ENCODE measurements around the gene SHROOM3. TPM values are rescaled to one million over a fixed set of nuclear protein-coding genes. Genes with fewer than 3 reads are reported as not detected.

SHROOM3 gene
- total RNA-seq, 1 donor from 2014 or later = not detected

DNA sequence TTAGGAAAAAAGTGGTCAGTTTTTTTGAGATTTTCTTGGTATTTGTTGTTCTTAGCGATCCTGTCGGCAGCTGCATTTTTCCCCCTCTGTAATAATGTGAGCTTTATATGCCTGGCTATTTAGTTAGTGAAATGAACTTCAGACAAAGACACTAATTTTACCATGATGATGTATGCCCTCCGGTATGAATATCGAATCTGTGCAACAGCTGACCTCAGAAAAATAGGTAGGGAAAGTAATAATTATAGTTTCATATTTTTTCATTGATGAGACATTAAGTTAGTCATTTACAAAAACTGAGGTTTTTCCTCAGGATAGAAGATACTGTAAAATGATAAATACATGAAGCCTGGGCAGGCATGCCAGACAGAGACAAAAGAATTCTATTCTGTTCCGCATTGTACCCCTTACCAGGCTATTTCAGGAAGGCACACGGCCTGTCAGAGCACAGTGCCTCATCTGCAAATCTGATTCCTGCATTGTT, 155.8 kb downstream of the SHROOM3 start:
- no peak overlapping the region for H3K27ac Mint-ChIP-seq
- H3K27me3 Mint-ChIP-seq (ENCODE audit: low read depth) = peaks cover 31% of the 10 kb centered on the region
- H3K36me3 Mint-ChIP-seq (ENCODE audit: low read depth) = no peaks in the 10 kb centered on the region
- no peak for DNase-seq (ENCODE audit: low spot score)
- no peaks in the 10 kb centered on the region for H3K4me1 Mint-ChIP-seq (ENCODE audit: low read depth)
- no peaks in the 10 kb centered on the region for H3K9me3 Mint-ChIP-seq
- intact Hi-C loops (cut with micrococcal nuclease) = no loop called here
- no peak overlapping the region for H3K4me3 Mint-ChIP-seq (ENCODE audit: low read depth)

DNA sequence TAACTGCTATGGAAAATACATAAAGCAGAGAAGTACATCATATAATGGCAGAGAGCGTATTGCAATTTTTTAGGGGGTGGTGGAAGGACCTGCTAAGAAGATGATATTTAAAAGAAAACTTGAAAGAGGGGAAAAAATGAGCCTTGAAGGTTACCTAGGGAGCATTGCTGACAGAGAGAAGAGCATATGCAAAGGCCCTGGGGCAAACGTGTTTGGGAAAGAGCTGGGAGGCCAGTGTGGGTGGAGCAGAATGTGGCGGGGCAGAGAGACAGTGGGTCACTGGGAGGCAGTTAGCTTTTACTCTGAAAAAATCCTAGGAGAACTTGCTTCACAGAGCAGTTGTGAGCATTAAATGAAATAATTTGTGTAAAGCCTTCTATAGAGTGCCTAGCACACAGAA, 157.0 kb downstream of the SHROOM3 start:
- Mint-ChIP-seq H3K27ac (no peak overlapping the region), H3K4me3 (ENCODE audit: low read depth) (no peak overlapping the region), H3K36me3 (ENCODE audit: low read depth) (no peaks in the 10 kb centered on the region), H3K9me3 (no peaks in the 10 kb centered on the region), H3K4me1 (ENCODE audit: low read depth) (no peaks in the 10 kb centered on the region), H3K27me3 (ENCODE audit: low read depth) (peaks cover 21% of the 10 kb centered on the region)
- intact Hi-C loops (cut with micrococcal nuclease) = no loop called here
- DNase-seq (ENCODE audit: low spot score) = no peak

DNA sequence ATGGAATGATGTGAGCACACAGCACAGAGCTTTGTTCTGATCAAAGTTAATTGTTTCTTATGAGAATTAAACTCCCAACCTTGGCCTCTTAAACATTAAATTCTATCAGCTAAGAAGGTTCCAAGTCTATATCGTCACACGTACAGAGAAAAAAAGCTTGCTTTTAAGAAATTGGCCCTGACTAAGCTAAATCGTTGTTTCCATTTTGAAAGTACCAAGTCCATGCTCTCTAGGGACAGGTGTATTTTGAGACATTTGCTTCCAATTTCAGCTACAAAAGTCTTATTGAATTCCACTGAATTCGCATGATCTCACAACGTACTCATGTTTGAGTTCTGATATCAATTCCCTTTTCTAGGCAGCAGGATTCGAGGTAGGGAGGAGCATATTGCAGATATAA, 157.4 kb downstream of the SHROOM3 start:
- H3K4me3 Mint-ChIP-seq (ENCODE audit: low read depth) = no peak overlapping the region
- H3K27me3 Mint-ChIP-seq (ENCODE audit: low read depth) = peaks cover 17% of the 10 kb centered on the region

DNA sequence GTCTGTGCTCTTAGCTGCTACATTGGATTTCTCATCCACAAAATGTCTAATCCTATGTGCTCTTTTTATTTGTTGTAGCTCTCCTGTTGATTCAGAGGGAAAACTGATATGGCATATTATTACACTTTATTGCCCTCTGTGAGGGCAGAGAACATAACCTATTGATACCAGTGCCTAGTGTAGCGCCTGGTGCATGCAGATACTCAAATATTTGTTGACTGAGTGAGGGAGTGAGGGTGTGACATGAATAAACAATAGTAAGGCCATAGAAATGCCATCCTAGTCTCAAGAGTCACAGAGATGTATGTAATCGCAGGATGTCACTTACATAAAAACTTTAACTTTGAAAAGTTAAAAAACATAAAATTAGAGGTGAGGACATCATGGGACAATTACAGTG, 159.1 kb downstream of the SHROOM3 start:
- H3K9me3 Mint-ChIP-seq = no peaks in the 10 kb centered on the region
- no peak overlapping the region for H3K27ac Mint-ChIP-seq
- no peak overlapping the region for H3K4me3 Mint-ChIP-seq (ENCODE audit: low read depth)
- no peaks in the 10 kb centered on the region for H3K36me3 Mint-ChIP-seq (ENCODE audit: low read depth)
- peaks cover 7% of the 10 kb centered on the region for H3K27me3 Mint-ChIP-seq (ENCODE audit: low read depth)
- intact Hi-C loops (cut with micrococcal nuclease) = no loop called here
- no peaks in the 10 kb centered on the region for H3K4me1 Mint-ChIP-seq (ENCODE audit: low read depth)
- no peak for DNase-seq (ENCODE audit: low spot score)

More for the DNA sequence above, 157.4 kb downstream of the SHROOM3 start:
- no peak for DNase-seq (ENCODE audit: low spot score)
- Mint-ChIP-seq H3K27ac (no peak overlapping the region), H3K9me3 (no peaks in the 10 kb centered on the region), H3K4me1 (ENCODE audit: low read depth) (no peaks in the 10 kb centered on the region), H3K36me3 (ENCODE audit: low read depth) (no peaks in the 10 kb centered on the region)
- intact Hi-C loops (cut with micrococcal nuclease) = no loop called here

DNA sequence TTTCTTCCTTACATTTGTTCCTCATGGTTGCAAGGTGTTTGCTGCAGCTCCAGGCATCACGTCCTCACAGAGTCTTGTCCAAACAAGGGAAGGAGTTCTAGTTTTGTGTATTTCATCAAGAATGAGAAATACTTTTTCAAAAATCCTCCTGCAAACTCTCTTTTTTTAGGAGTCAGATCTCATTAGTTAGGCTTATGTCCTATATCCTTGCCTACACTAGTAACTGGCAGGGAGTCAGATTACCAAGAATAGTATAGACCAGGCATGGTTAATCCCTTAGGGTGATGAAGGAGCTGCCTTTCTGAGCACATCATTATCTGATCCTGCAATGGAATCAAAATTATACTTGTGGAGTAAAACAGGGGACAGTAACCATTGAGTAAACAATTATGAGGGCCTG, 160.4 kb downstream of the SHROOM3 start:
- no peak overlapping the region for H3K27ac Mint-ChIP-seq
- H3K4me1 Mint-ChIP-seq (ENCODE audit: low read depth) = no peaks in the 10 kb centered on the region
- H3K36me3 Mint-ChIP-seq (ENCODE audit: low read depth) = no peaks in the 10 kb centered on the region
- intact Hi-C loops (cut with micrococcal nuclease) = no loop called here
- H3K4me3 Mint-ChIP-seq (ENCODE audit: low read depth) = no peak overlapping the region
- H3K27me3 Mint-ChIP-seq (ENCODE audit: low read depth) = peaks cover 3% of the 10 kb centered on the region
- DNase-seq (ENCODE audit: low spot score) = no peak
- H3K9me3 Mint-ChIP-seq = no peaks in the 10 kb centered on the region

DNA sequence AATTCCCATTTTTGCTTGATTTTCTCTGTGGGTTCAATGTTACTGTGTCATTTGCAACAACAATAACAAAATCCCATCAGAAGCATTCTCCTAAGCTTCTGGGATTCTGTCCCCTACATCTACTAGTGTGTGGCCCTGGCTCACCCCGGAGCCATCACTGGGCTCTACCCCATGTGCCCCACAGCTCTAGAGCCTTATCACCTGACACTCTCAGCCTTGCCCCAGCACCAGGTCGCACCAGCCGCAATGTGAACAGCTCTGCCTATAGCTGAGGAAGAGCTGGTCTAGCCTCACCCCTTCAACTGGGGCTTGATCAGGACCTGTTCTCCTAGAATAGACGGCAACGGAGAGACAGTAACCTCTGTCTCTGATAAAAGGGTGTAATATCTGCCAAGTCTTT, 161.7 kb downstream of the SHROOM3 start:
- intact Hi-C loops (cut with micrococcal nuclease) = no loop called here
- no peak overlapping the region for H3K27ac Mint-ChIP-seq
- H3K4me3 Mint-ChIP-seq (ENCODE audit: low read depth) = no peak overlapping the region
- H3K4me1 Mint-ChIP-seq (ENCODE audit: low read depth) = no peaks in the 10 kb centered on the region
- H3K9me3 Mint-ChIP-seq = no peaks in the 10 kb centered on the region
- H3K36me3 Mint-ChIP-seq (ENCODE audit: low read depth) = no peaks in the 10 kb centered on the region
- peaks cover 3% of the 10 kb centered on the region for H3K27me3 Mint-ChIP-seq (ENCODE audit: low read depth)
- DNase-seq (ENCODE audit: low spot score) = no peak

DNA sequence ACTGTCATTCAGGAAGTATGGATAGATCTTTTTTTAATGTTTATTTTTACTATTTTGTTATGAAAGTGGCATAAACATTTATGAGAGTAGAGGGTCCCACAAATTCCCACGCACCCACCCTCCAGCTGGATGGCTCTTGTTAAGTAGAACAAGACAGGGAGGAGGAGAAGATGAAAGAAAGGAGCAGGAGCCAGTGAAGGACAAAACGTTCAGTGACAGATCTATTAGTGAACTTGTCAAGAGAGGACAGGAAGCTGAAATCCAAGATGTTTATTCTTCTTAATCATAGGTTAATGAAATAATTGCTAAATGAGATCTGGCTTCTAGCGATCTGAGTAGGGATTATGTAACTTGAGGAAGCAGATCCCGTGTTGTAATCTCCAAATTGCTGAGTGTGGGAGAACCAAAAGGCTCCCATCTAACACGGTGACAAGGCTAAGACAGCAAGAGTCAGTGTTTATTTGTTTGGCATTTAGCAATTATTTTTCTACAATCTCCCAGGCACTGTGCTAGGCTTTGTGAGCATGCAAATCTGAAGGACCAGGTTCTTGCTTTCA, 162.5 kb downstream of the SHROOM3 start:
- Mint-ChIP-seq H3K4me3 (ENCODE audit: low read depth) (no peak overlapping the region), H3K9me3 (no peaks in the 10 kb centered on the region)
- intact Hi-C loops (cut with micrococcal nuclease) = no loop called here

DNA sequence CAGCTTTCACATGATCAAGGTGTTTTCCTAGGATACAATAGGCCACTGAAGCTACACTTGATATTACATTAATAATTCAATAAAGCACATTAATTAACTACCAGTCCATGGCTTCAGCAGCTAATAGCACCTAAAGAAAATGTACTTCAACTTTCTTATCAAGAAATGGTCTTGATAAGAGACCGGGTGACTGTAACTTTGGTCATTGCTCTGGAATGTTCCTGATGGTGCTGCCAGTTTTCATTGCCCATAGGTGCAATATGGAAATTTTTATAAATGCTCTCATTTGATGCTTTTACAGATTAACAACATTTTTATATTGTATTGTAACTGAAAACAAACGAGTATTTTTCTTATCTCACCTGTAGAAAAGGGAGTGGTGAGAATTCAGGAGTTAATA, 165.4 kb downstream of the SHROOM3 start:
- no peak for DNase-seq (ENCODE audit: low spot score)
- Mint-ChIP-seq H3K27me3 (ENCODE audit: low read depth) (peaks cover 9% of the 10 kb centered on the region), H3K36me3 (ENCODE audit: low read depth) (no peaks in the 10 kb centered on the region), H3K4me1 (ENCODE audit: low read depth) (no peaks in the 10 kb centered on the region), H3K4me3 (ENCODE audit: low read depth) (no peak overlapping the region), H3K9me3 (no peaks in the 10 kb centered on the region), H3K27ac (no peak overlapping the region)
- intact Hi-C loops (cut with micrococcal nuclease) = no loop called here

More for the DNA sequence above, 162.5 kb downstream of the SHROOM3 start:
- Mint-ChIP-seq H3K36me3 (ENCODE audit: low read depth) (no peaks in the 10 kb centered on the region), H3K27ac (no peak overlapping the region), H3K4me1 (ENCODE audit: low read depth) (no peaks in the 10 kb centered on the region), H3K27me3 (ENCODE audit: low read depth) (peaks cover 4% of the 10 kb centered on the region)
- DNase-seq (ENCODE audit: low spot score) = no peak

DNA sequence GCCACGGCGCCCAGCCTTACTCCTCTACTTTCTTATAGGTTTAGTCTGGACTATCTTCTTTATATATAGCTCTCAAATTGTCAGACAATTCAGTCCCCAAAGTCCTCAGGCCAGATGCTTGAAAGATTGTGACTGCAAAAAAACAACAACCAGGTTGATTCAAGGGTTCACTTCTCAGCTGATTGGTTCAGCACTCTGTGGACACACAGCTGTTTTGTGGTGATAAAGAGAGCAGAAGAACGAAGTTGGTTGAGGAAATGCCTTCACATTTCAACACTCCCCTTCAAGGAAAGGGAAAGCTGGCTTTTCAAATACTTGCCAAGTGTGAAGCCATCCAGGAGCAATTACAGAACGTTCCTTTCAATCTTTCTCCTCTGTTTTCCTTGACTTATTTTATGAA, 166.8 kb downstream of the SHROOM3 start:
- Mint-ChIP-seq H3K36me3 (ENCODE audit: low read depth) (no peaks in the 10 kb centered on the region), H3K27me3 (ENCODE audit: low read depth) (peaks cover 9% of the 10 kb centered on the region), H3K27ac (no peak overlapping the region), H3K4me1 (ENCODE audit: low read depth) (no peaks in the 10 kb centered on the region), H3K9me3 (no peaks in the 10 kb centered on the region), H3K4me3 (ENCODE audit: low read depth) (no peak overlapping the region)
- DNase-seq (ENCODE audit: low spot score) = no peak
- intact Hi-C loops (cut with micrococcal nuclease) = no loop called here

DNA sequence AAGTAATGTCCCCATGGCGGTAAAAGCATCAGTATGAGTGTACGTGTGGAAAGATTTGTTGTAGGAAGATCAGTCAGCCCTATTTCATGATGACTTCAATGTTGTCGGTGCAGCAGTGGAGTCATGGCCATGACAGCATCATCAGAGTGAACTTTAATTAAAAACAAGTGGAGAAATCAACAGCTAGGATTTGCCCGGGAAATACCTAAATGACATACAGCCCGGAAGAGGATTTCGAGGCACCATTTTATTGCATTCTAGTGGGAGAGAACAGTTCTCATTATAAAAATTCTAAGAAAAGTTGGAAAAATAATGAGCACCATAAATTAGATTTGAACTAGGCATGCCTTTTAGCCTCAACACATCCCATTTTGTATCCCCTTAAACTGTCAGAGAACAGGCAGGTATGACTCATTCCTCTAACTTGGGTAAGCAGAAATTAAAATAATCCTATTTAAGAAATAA, 170.1 kb downstream of the SHROOM3 start:
- Mint-ChIP-seq H3K4me1 (ENCODE audit: low read depth) (no peaks in the 10 kb centered on the region), H3K9me3 (no peaks in the 10 kb centered on the region), H3K27me3 (ENCODE audit: low read depth) (peaks cover 14% of the 10 kb centered on the region), H3K36me3 (ENCODE audit: low read depth) (no peaks in the 10 kb centered on the region), H3K4me3 (ENCODE audit: low read depth) (no peak overlapping the region), H3K27ac (no peak overlapping the region)
- no peak for DNase-seq (ENCODE audit: low spot score)
- intact Hi-C loops (cut with micrococcal nuclease) = no loop called here

DNA sequence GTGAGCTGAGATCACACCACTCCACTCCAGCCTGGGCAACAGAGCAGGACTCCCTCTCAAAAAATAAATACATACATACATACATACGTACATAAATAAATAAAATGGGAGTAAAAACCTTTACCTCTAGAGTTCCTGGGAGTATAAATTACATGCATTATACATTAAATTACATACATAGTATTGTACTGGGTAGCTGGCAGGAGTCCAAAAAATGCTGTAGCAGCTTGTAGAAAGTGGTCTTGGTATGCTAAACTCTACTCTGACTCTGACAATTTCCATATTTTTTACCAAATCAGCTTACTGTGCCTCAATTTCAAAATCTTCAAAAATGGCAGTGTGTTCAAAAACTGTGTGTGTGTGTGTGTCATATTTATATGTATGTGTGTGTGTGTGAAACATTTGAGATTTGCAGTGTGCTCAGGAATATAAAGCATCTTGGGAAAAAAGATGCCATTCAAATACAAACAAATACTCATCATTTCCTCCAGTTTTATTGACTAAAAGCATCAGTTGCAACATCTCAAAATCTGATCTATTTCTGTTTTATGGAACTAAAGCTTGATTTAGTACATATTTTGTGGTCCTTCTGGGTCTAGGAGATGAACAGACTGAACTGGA, 171.7 kb downstream of the SHROOM3 start:
- H3K4me3 Mint-ChIP-seq (ENCODE audit: low read depth) = no peak overlapping the region
- no peak overlapping the region for H3K27ac Mint-ChIP-seq
- no peaks in the 10 kb centered on the region for H3K36me3 Mint-ChIP-seq (ENCODE audit: low read depth)

DNA sequence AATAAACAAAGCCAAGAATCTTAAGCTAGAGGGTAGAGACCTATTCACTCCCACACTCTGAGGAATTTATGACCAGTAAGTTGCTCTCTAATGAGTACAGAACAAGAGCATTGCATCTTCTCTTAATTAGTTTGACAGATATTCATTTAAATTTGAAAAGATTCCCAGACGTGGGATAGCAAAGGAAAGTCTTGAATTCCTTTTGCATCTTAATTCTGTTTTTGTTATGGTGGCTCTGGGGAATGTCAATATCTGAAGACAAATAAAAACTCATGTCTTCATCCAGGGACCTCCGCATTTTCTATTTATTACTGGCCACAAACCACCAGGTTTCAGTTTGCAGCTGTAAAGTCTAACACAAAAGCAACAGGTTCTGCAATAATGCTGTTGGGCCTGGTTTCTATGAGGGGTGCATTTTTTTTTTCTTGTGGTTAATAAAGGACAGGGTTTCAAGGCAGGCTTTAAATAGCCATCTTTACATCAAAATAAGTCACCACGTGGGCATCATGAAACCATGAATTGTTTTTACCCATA, 172.3 kb downstream of the SHROOM3 start:
- no peak overlapping the region for H3K27ac Mint-ChIP-seq
- no peaks in the 10 kb centered on the region for H3K36me3 Mint-ChIP-seq (ENCODE audit: low read depth)
- no peak overlapping the region for H3K4me3 Mint-ChIP-seq (ENCODE audit: low read depth)
- H3K9me3 Mint-ChIP-seq = no peaks in the 10 kb centered on the region
- peaks cover 18% of the 10 kb centered on the region for H3K27me3 Mint-ChIP-seq (ENCODE audit: low read depth)
- DNase-seq (ENCODE audit: low spot score) = no peak
- no peaks in the 10 kb centered on the region for H3K4me1 Mint-ChIP-seq (ENCODE audit: low read depth)
- intact Hi-C loops (cut with micrococcal nuclease) = no loop called here

More for the DNA sequence above, 171.7 kb downstream of the SHROOM3 start:
- DNase-seq (ENCODE audit: low spot score) = no peak
- no peaks in the 10 kb centered on the region for H3K4me1 Mint-ChIP-seq (ENCODE audit: low read depth)
- H3K27me3 Mint-ChIP-seq (ENCODE audit: low read depth) = peaks cover 18% of the 10 kb centered on the region
- H3K9me3 Mint-ChIP-seq = no peaks in the 10 kb centered on the region
- intact Hi-C loops (cut with micrococcal nuclease) = no loop called here

DNA sequence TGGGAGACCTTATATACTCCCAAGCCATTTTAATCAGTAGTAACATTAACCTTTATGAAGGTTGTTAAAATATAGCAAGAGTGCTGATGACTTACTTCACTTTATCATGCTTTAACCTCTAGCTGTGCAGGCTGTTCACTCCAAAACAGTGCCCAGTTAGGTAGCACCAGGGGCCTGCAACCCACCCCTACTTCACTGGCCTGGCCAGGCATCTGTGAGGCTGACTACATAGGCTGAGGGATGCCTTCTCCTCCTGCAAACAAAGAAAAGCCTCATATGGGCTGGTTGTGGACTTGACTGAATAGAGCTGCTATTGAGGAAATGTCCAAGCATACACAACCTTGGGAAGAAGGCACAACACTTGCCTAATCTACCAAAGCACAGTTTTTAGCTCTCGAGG, 172.8 kb downstream of the SHROOM3 start:
- no peaks in the 10 kb centered on the region for H3K36me3 Mint-ChIP-seq (ENCODE audit: low read depth)
- no peak overlapping the region for H3K4me3 Mint-ChIP-seq (ENCODE audit: low read depth)
- H3K27ac Mint-ChIP-seq = no peak overlapping the region
- H3K27me3 Mint-ChIP-seq (ENCODE audit: low read depth) = peaks cover 14% of the 10 kb centered on the region
- no peak for DNase-seq (ENCODE audit: low spot score)
- no peaks in the 10 kb centered on the region for H3K4me1 Mint-ChIP-seq (ENCODE audit: low read depth)
- H3K9me3 Mint-ChIP-seq = no peaks in the 10 kb centered on the region
- intact Hi-C loops (cut with micrococcal nuclease) = no loop called here
